SK-N-MC (cell line): ENCODE data around the gene SESTD1.

Experiments
- EZH2 ChIP-seq: fragments of 200-600 bp; sonication (generic); IDR thresholded peaks from one replicate; pipeline ENCODE4 v1.6.1; 2017; ENCODE audit warnings: antibody characterized with exemption
- FOXP2 ChIP-seq: optimal IDR thresholded peaks from 2 replicates; pipeline ENCODE3; 2011; ENCODE audit warnings: mild to moderate bottlenecking, moderate library complexity; ENCODE audit not compliant: insufficient read depth; ENCODE audit errors: extremely low read length, control extremely low read depth
- POLR2AphosphoS5 ChIP-seq: IDR thresholded peaks from 2 replicates; pipeline ENCODE4 v1.6.1; 2012; ENCODE audit warnings: mild to moderate bottlenecking, low read depth, low read length, borderline replicate concordance

DNA sequence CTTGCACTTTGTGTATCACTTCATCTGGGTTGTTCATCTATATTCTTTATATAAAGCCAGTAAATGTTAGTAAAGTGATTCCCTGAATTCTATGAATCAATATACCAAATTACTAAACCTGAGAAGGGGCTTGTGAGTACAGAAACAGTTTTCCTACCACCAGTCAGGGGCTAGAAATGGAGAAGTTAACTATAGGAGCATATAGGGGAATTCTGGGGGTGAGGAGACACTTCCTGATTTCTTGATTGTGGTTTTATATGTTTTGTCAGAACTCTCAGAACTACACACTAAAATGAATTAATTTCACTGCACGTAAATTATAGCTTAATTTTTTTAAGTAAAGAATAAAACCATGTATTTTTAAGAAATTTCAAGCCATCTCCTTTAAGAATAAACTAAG lies 93.7 kb downstream of the SESTD1 start:
- TF ChIP-seq EZH2 (no peak), POLR2AphosphoS5 (no peak), FOXP2 (no peak)
